HG02973 (cell line): ENCODE results near the gene FCSK.
"Not testable (repeated sequence)": the region's sequence is repeated elsewhere in the genome, so short reads cannot be mapped to it uniquely, and the experiment has no call there.

Experiments used
- ATAC-seq: cut with Tn5 transposase; IDR thresholded peaks from one replicate; pipeline ENCODE4 v1.9.1; 2021; ENCODE audit warnings: moderate library complexity; ENCODE audit not compliant: unreplicated experiment

The FCSK gene

GRCh38 chr16:70454222-70455034 lies at the start of gene FCSK:
FCSK (plus strand) TSS chr16:70454595; CDS start chr16:70463191, 8,596 bp downstream.
- peak; percentile 81 for ATAC-seq

GRCh38 chr16:70406104-70406503 lies 48.3 kb upstream of the FCSK start:
- ATAC-seq = not testable (repeated sequence)

GRCh38 chr16:70407811-70408274 lies 46.6 kb upstream of the FCSK start:
- ATAC-seq = no peak

GRCh38 chr16:70410734-70411133 lies 43.7 kb upstream of the FCSK start:
- no peak for ATAC-seq

GRCh38 chr16:70412385-70412784 lies 42.0 kb upstream of the FCSK start:
- no peak for ATAC-seq

GRCh38 chr16:70413572-70413971 lies 40.8 kb upstream of the FCSK start:
- not testable (repeated sequence) for ATAC-seq

- no peak for ATAC-seq
These were observed 37.4 kb upstream of the FCSK start for GRCh38 chr16:70416748-70417616.

GRCh38 chr16:70417661-70418060 lies 36.7 kb upstream of the FCSK start:
- ATAC-seq = no peak

- no peak for ATAC-seq
These were observed 36.0 kb upstream of the FCSK start for GRCh38 chr16:70418274-70418992.

GRCh38 chr16:70418993-70419318 lies 35.4 kb upstream of the FCSK start:
- no peak for ATAC-seq

GRCh38 chr16:70419384-70420327 lies 34.7 kb upstream of the FCSK start:
- no peak for ATAC-seq

GRCh38 chr16:70421014-70421413 lies 33.4 kb upstream of the FCSK start:
- ATAC-seq = no peak

GRCh38 chr16:70421473-70422311 lies 32.7 kb upstream of the FCSK start:
- no peak for ATAC-seq

GRCh38 chr16:70422543-70422942 lies 31.9 kb upstream of the FCSK start:
- ATAC-seq = no peak

GRCh38 chr16:70427786-70428177 lies 26.6 kb upstream of the FCSK start:
- no peak for ATAC-seq

- no peak for ATAC-seq
These were observed 26.0 kb upstream of the FCSK start for GRCh38 chr16:70428178-70428998.

GRCh38 chr16:70429888-70430666 lies 24.3 kb upstream of the FCSK start:
- peak; percentile 5 for ATAC-seq
